ENCODE measurements around the gene CAMSAP3. TPM values are rescaled to one million over a fixed set of nuclear protein-coding genes. Genes with fewer than 3 reads are reported as not detected.

The CAMSAP3 gene
- total and polyA plus RNA-seq, 2 donors (not counting 1 experiment from before 2014, with no cell fraction given): 1.0 to 1.3 TPM

DNA sequence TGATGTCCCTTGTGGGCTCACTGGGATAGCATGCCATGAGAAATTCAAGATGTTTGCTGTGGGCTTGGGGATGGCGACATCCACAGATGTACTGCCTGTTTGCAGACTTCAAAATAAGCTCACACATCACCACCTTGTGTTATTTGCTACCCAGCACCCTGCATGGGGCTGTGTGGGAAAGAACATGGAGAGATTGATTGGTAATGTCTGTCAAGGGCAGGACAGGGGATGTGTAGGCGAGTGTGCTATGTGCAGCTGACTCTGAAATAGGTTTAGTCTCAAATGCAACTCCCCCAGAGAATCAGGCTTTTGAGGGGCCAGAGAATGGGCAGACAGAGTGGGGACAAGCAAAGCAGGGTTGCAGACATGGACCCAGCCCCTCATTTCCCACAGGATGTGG, 35.4 kb upstream of the CAMSAP3 start:
- no peak for ATAC-seq (ENCODE audit: low read depth)

DNA sequence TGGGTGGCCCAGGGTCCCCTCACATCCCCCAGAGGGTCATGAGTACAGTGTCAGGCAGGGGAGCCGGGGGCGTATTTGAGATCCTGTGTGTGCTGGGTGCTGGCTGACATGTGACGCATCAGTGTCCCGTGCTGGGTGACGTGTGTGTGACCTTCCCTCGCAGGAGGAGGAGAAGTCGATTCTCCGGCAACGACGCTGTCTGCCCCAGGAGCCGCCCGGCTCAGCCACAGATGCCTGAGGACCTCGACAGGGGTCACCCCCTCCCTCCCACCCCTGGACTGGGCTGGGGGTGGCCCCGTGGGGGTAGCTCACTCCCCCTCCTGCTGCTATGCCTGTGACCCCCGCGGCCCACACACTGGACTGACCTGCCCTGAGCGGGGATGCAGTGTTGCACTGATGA, 34.3 kb upstream of the CAMSAP3 start:
- no peak overlapping the region for H2AFZ ChIP-seq (ENCODE audit: insufficient read depth, low read depth, low read length, poor library complexity, severe bottlenecking)
- no peaks in the 10 kb centered on the region for H4K20me1 ChIP-seq (ENCODE audit: control insufficient read depth, insufficient read depth, low read length, poor library complexity, severe bottlenecking)
- no peaks in the 10 kb centered on the region for H3K4me1 Mint-ChIP-seq
- H3K79me2 ChIP-seq (ENCODE audit: control insufficient read depth, insufficient read depth, low read length): no peaks in the 10 kb centered on the region
- no peaks in the 10 kb centered on the region for H3K27me3 ChIP-seq (replicated peaks in 1 of 4; ENCODE audit: control extremely low read depth in 1 of 4, control insufficient read depth in 3 of 4, insufficient read depth in 4 of 4, low read length in 3 of 4)
- H3K9me3 Mint-ChIP-seq (ENCODE audit: insufficient read depth): peaks cover 4% of the 10 kb centered on the region
- no peaks in the 10 kb centered on the region for H3K4me1 ChIP-seq (ENCODE audit: control insufficient read depth in 2 of 2, insufficient read depth in 2 of 2, low read length in 2 of 2)
- peaks cover 0 to 7% (median 0%) of the 10 kb centered on the region in 3 donors for H3K9me3 ChIP-seq (ENCODE audit: control extremely low read depth in 1 of 3, control insufficient read depth in 2 of 3, insufficient read depth in 1 of 3, low read length in 2 of 3)
- TF ChIP-seq EZH2 (IDR thresholded peaks at IDR 0.05; ENCODE audit: borderline replicate concordance, insufficient read depth, low read depth, low read length, poor library complexity, severe bottlenecking): no peak
- TF ChIP-seq, protein P1, sequence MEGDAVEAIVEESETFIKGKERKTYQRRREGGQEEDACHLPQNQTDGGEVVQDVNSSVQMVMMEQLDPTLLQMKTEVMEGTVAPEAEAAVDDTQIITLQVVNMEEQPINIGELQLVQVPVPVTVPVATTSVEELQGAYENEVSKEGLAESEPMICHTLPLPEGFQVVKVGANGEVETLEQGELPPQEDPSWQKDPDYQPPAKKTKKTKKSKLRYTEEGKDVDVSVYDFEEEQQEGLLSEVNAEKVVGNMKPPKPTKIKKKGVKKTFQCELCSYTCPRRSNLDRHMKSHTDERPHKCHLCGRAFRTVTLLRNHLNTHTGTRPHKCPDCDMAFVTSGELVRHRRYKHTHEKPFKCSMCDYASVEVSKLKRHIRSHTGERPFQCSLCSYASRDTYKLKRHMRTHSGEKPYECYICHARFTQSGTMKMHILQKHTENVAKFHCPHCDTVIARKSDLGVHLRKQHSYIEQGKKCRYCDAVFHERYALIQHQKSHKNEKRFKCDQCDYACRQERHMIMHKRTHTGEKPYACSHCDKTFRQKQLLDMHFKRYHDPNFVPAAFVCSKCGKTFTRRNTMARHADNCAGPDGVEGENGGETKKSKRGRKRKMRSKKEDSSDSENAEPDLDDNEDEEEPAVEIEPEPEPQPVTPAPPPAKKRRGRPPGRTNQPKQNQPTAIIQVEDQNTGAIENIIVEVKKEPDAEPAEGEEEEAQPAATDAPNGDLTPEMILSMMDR (IDR thresholded peaks at IDR 0.05): no peak
- no peak overlapping the region for H3K27ac ChIP-seq (ENCODE audit: low read length in 2 of 2)
- no peak for ATAC-seq (ENCODE audit: low read depth)
- no peak for DNase-seq
- no peaks in the 10 kb centered on the region for H3K27me3 Mint-ChIP-seq
- H3K9ac ChIP-seq (ENCODE audit: low read length): no peak overlapping the region
- no peak overlapping the region for H3K4me2 ChIP-seq (replicated peaks; ENCODE audit: low read depth, low read length, poor library complexity, severe bottlenecking)
- WGBS (ENCODE audit: insufficient coverage): 98% methylated on average over 12 of the region's 17 CpGs
- intact Hi-C loops (cut with micrococcal nuclease): no loop called here
- ChIA-PET POLR2A (no interaction called here), CTCF (no interaction called here)
- no peak overlapping the region for H3K4me3 Mint-ChIP-seq
- H3K27ac Mint-ChIP-seq: no peak overlapping the region
- no peak overlapping the region for H3K4me3 ChIP-seq (ENCODE audit: control extremely low read depth in 1 of 5, extremely low read depth in 1 of 5, insufficient read depth in 1 of 5, low read depth in 2 of 5, low read length in 4 of 5)
- peaks cover 0 to 33% of the 10 kb centered on the region in 2 experiments for H3K36me3 ChIP-seq (replicated peaks in 1 of 2; ENCODE audit: control extremely low read depth in 1 of 2, control insufficient read depth in 1 of 2, extremely low read depth in 1 of 2, insufficient read depth in 2 of 2, low read length in 1 of 2)

More for the DNA sequence above, 35.4 kb upstream of the CAMSAP3 start:
- no peak overlapping the region for H3K4me3 Mint-ChIP-seq
- peaks cover 4% of the 10 kb centered on the region for H3K9me3 Mint-ChIP-seq (ENCODE audit: insufficient read depth)
- Histone ChIP-seq H3K9me3 (ENCODE audit: control extremely low read depth in 1 of 3, control insufficient read depth in 2 of 3, insufficient read depth in 1 of 3, low read length in 2 of 3) (peaks cover 0 to 7% (median 0%) of the 10 kb centered on the region in 3 donors), H3K79me2 (ENCODE audit: control insufficient read depth, insufficient read depth, low read length) (no peaks in the 10 kb centered on the region), H3K9ac (ENCODE audit: low read length) (no peak overlapping the region), H4K20me1 (ENCODE audit: control insufficient read depth, insufficient read depth, low read length, poor library complexity, severe bottlenecking) (no peaks in the 10 kb centered on the region), H3K4me1 (ENCODE audit: control insufficient read depth in 2 of 2, insufficient read depth in 2 of 2, low read length in 2 of 2) (no peaks in the 10 kb centered on the region), H3K27ac (ENCODE audit: low read length in 2 of 2) (no peak overlapping the region), H3K27me3 (replicated peaks in 1 of 4; ENCODE audit: control extremely low read depth in 1 of 4, control insufficient read depth in 3 of 4, insufficient read depth in 4 of 4, low read length in 3 of 4) (no peaks in the 10 kb centered on the region), H3K36me3 (replicated peaks in 1 of 2; ENCODE audit: control extremely low read depth in 1 of 2, control insufficient read depth in 1 of 2, extremely low read depth in 1 of 2, insufficient read depth in 2 of 2, low read length in 1 of 2) (peaks cover 0 to 40% of the 10 kb centered on the region in 2 experiments), H3K4me2 (replicated peaks; ENCODE audit: low read depth, low read length, poor library complexity, severe bottlenecking) (no peak overlapping the region), H3K4me3 (ENCODE audit: control extremely low read depth in 1 of 5, extremely low read depth in 1 of 5, insufficient read depth in 1 of 5, low read depth in 2 of 5, low read length in 4 of 5) (no peak overlapping the region), H2AFZ (ENCODE audit: insufficient read depth, low read depth, low read length, poor library complexity, severe bottlenecking) (no peak overlapping the region)
- no peaks in the 10 kb centered on the region for H3K4me1 Mint-ChIP-seq
- TF ChIP-seq, protein P1 (IDR thresholded peaks at IDR 0.05): no peak
- no peak for TF ChIP-seq EZH2 (IDR thresholded peaks at IDR 0.05; ENCODE audit: borderline replicate concordance, insufficient read depth, low read depth, low read length, poor library complexity, severe bottlenecking)
- intact Hi-C loops (cut with micrococcal nuclease): no loop called here
- ChIA-PET CTCF (interaction anchor here (1.6 kb wide), 1 partner anchor 8 kb away, joined by 7 read pairs; no protein-coding TSS in a partner anchor), POLR2A (no interaction called here)
- 100% methylated on average over 1 of the region's 2 CpGs for WGBS (ENCODE audit: insufficient coverage)
- no peaks in the 10 kb centered on the region for H3K27me3 Mint-ChIP-seq
- no peak overlapping the region for H3K27ac Mint-ChIP-seq
- DNase-seq: no peak

All from B cell (primary cell).